Immature natural killer cell (primary cell): ENCODE measurements around the gene ZNF853. TPM values are rescaled to one million over a fixed set of nuclear protein-coding genes. Genes with fewer than 3 reads are reported as not detected.
A peak's percentile ranks its signal among the peaks of the same experiment; 100 is the strongest.
"Not testable (repeated sequence)": the region's sequence is repeated elsewhere in the genome, so short reads cannot be mapped to it uniquely, and the experiment has no call there.

Experiments used
- DNase-seq, 3 donors: peaks; one replicate each; pipeline ENCODE4 v3.0.0; 2022; ENCODE audit warnings: mixed read lengths in 1 of 3
- H3K27ac Mint-ChIP-seq, 6 donors: one replicate each; pipeline ENCODE4 v1.8.0; 2020; ENCODE audit warnings: mixed read lengths in 6 of 6, mild to moderate bottlenecking in 5 of 6, inconsistent platforms in 4 of 6, moderate library complexity in 3 of 6
- H3K27me3 Mint-ChIP-seq, 3 donors: one replicate each; pipeline ENCODE4 v1.8.0; 2020 to 2021; ENCODE audit warnings: low read depth in 3 of 3, mild to moderate bottlenecking in 3 of 3, mixed read lengths in 3 of 3, moderate library complexity in 3 of 3, inconsistent platforms in 1 of 3
- H3K36me3 Mint-ChIP-seq, 3 donors: one replicate each; pipeline ENCODE4 v1.8.0; 2020; ENCODE audit warnings: mixed read lengths in 3 of 3, inconsistent platforms in 2 of 3, mild to moderate bottlenecking in 2 of 3
- H3K4me1 Mint-ChIP-seq, 2 donors: one replicate each; pipeline ENCODE4 v1.8.0; 2020; ENCODE audit warnings: inconsistent platforms in 2 of 2, mild to moderate bottlenecking in 2 of 2, mixed read lengths in 2 of 2, moderate library complexity in 1 of 2
- H3K4me3 Mint-ChIP-seq, 5 donors: one replicate each; pipeline ENCODE4 v1.8.0; 2020; ENCODE audit warnings: mild to moderate bottlenecking in 5 of 5, mixed read lengths in 5 of 5, inconsistent platforms in 3 of 5, moderate library complexity in 3 of 5
- H3K9me3 Mint-ChIP-seq, 6 donors: one replicate each; pipeline ENCODE4 v1.8.0; 2020; ENCODE audit warnings: mild to moderate bottlenecking in 6 of 6, mixed read lengths in 6 of 6, inconsistent platforms in 4 of 6, moderate library complexity in 3 of 6
- polyA plus RNA-seq, 3 donors: library from polyadenylated mRNA; unstranded; fragments of 300-500 nt; fragmentation: Illumina TruSeq; gene quantifications; one replicate each; pipeline ENCODE4 v1.2.3, GENCODE V29; 2021

Gene ZNF853
- polyA plus RNA-seq, 3 donors from 2014 or later = 0.83 to 5.5 (median 3.4) TPM

DNA sequence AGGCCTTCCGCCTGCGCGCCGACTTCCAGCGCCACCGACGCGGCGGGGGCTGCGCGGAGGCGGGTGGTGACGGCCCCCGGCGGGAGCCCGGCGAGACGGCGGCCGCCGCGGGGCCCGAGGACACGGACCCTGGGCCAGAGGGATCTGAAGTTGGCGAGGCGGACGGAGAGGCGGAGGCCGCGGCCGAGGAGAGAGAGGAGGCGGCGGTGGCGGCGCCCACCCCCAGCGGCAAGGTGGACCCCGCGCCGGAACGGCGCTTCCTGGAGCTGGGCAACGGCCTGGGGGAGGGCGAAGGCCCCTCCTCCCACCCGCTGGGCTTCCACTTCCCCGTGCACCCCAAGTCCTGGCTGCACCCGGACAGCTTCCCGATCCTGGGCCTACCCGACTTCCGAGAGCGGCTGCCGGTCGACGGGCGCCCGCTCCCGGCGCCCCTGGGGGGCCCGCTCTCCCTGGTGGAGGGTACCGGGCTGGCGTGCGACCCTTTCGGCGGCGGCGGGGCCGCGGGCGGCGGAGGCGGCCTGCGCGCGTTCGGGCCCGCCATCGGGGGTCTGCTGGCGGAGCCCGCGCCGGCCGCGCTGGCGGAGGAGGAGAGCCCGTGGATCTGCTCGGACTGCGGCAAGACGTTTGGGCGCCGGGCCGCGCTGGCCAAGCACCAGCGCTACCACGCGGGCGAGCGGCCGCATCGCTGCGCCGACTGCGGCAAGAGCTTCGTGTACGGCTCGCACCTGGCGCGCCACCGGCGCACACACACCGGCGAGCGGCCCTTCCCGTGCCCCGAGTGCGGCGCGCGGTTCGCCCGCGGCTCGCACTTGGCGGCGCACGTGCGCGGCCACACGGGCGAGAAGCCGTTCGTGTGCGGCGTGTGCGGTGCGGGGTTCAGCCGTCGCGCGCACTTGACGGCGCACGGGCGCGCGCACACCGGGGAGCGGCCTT lies 37.9 kb downstream of the ZNF853 start:
- H3K9me3 Mint-ChIP-seq = peaks cover 0 to 3% (median 0%) of the 10 kb centered on the region in 6 donors
- H3K36me3 Mint-ChIP-seq = peaks cover 8 to 27% (median 19%) of the 10 kb centered on the region in 3 donors
- no peak overlapping the region for H3K4me3 Mint-ChIP-seq
- no peak overlapping the region for H3K27ac Mint-ChIP-seq
- DNase-seq = no peak
- peaks cover 2 to 5% (median 4%) of the 10 kb centered on the region in 3 donors for H3K27me3 Mint-ChIP-seq
- H3K4me1 Mint-ChIP-seq = peaks cover 0 to 3% of the 10 kb centered on the region in 2 donors

DNA sequence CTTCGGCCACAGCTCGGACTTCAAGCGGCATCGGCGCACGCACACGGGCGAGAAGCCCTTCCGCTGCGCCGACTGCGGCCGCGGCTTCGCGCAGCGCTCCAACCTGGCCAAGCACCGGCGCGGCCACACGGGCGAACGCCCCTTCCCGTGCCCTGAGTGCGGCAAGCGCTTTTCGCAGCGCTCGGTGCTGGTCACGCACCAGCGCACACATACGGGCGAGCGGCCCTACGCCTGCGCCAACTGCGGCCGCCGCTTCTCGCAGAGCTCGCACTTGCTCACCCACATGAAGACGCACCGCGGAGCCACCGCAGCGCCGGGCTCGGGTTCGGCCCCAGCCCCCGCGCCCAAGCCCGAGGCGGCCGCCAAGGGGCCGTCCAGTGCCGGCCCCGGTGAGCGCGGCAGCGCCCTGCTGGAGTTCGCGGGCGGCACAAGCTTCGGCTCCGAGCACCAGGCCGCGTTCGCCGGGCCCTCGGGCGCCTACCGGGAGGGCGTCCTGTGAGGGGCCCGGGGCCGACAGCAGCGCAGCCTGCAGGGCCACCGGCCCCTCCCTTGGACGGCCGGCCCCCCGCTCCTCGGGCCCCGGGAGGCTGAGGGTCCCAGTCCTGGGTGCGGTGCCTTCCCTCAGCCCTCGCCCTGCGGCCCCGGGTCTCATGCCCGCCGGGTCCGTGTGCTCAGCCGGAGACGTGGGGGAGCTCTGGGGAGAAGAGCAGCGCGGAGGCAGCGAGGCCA lies 38.9 kb downstream of the ZNF853 start:
- peaks cover 2 to 5% (median 4%) of the 10 kb centered on the region in 3 donors for H3K27me3 Mint-ChIP-seq
- no peak for DNase-seq
- H3K36me3 Mint-ChIP-seq = peaks cover 8 to 27% (median 19%) of the 10 kb centered on the region in 3 donors
- peaks cover 8 to 12% of the 10 kb centered on the region in 2 donors for H3K4me1 Mint-ChIP-seq
- H3K4me3 Mint-ChIP-seq = no peak overlapping the region
- H3K9me3 Mint-ChIP-seq = peaks cover 0 to 3% (median 0%) of the 10 kb centered on the region in 6 donors
- no peak overlapping the region for H3K27ac Mint-ChIP-seq

DNA sequence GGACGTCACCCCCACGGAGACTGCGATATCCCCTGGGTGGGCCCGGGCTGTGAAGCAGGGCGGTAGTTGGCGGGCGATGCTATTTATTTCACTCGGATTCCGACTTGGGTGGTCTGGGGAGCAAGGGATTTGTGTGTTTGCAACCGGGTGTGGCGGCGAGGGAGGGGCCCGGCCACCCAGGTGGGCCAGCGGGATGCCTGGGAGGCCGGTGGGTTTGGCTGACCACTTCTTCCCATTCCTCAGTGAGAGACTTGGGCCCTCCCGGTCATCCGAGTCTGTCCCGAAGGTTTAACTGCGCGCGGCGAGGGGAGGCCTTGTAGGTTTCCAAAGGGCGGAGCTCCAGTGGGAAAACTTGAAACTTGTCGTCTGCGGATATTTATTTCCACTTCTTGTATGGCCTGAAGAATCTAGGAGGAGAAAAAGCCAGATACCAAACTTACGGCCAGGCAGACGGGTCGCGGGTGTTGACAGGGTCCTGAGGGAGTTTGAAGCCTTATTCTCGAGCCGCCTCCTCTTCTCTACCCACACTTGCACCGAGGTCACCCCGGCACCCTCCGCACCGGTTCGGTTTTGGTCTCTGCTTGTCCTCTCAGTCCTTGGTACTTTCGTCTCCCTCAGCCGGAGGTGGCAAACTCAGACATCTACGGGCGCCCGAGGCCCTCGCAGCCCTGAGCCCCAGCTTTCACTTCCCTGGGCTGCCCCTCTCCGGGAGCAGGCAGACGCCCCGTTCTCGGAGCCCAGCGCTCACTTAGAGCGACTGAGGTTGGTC lies 39.6 kb downstream of the ZNF853 start:
- Mint-ChIP-seq H3K27ac (no peak overlapping the region), H3K27me3 (peaks cover 2 to 5% (median 4%) of the 10 kb centered on the region in 3 donors), H3K4me3 (no peak overlapping the region), H3K9me3 (peaks cover 0 to 3% (median 0%) of the 10 kb centered on the region in 6 donors), H3K36me3 (peaks cover 8 to 26% (median 19%) of the 10 kb centered on the region in 3 donors), H3K4me1 (peaks cover 12 to 16% of the 10 kb centered on the region in 2 donors)
- no peak for DNase-seq

DNA sequence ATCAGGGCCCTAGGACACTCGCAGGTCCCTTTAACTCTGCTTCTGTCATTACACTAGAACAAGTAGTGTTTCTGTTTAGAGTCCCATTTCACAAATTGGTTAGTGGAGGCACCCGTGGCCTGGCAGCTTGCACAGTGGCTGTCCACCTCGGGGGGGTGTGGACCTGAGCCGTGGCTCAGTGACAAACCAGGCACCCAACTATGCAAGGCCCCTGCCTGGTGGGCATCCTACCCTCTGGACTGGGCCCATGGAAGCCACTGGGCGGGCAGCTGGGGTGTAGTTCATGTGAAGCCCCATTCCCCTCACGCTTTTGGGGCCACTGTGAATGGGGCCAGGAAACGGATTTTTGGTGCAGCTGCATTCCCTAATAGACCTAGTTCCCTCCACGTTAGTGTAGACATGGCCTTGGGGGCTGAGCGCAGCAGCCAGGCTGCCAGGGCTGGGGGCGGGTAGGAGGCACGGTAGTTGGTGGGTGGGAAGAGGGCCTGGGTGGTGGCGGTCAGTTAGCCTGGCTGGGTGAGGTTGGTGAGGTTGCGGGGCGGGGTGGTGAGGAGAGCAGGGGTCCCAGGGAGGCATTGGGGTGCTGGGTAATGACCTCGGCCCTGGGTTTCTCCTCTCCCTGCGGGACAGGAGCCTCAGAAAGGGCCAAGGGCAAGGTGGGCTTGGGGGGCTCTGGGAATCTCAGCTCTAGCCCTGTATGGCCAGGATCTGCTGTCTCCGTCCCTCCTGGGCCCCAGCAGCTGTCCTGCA lies 40.4 kb downstream of the ZNF853 start:
- Mint-ChIP-seq H3K36me3 (peaks cover 8 to 18% (median 17%) of the 10 kb centered on the region in 3 donors), H3K27me3 (peaks cover 2 to 4% (median 4%) of the 10 kb centered on the region in 3 donors), H3K4me3 (no peak overlapping the region), H3K4me1 (peaks cover 12 to 16% of the 10 kb centered on the region in 2 donors), H3K9me3 (peaks cover 0 to 2% (median 0%) of the 10 kb centered on the region in 6 donors), H3K27ac (no peak overlapping the region)
- no peak for DNase-seq

DNA sequence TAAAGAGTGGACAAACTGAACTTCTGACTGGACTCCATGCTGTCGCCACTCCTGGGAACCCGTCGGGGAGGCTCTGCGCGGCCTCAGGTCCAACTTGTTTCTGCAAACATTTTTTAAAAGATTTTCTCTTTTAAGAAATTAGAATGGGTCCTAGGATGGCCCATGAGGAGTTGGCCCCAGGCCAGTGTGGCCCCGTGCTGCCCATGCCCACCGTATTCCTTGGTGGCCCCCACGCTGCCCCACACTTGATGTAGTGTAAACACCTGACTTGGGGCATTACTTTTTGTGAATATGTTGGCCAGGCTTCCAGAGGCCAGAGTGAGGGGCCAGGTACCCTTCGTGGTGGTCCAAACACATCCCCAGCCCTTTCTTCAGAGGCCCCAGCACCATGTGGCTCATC lies 41.0 kb downstream of the ZNF853 start:
- Mint-ChIP-seq H3K4me1 (peaks cover 12 to 16% of the 10 kb centered on the region in 2 donors), H3K4me3 (no peak overlapping the region), H3K27me3 (peaks cover 3 to 4% (median 4%) of the 10 kb centered on the region in 3 donors), H3K36me3 (peaks cover 8 to 12% (median 12%) of the 10 kb centered on the region in 3 donors), H3K27ac (no peak overlapping the region), H3K9me3 (no peaks in the 10 kb centered on the region)
- no peak for DNase-seq

DNA sequence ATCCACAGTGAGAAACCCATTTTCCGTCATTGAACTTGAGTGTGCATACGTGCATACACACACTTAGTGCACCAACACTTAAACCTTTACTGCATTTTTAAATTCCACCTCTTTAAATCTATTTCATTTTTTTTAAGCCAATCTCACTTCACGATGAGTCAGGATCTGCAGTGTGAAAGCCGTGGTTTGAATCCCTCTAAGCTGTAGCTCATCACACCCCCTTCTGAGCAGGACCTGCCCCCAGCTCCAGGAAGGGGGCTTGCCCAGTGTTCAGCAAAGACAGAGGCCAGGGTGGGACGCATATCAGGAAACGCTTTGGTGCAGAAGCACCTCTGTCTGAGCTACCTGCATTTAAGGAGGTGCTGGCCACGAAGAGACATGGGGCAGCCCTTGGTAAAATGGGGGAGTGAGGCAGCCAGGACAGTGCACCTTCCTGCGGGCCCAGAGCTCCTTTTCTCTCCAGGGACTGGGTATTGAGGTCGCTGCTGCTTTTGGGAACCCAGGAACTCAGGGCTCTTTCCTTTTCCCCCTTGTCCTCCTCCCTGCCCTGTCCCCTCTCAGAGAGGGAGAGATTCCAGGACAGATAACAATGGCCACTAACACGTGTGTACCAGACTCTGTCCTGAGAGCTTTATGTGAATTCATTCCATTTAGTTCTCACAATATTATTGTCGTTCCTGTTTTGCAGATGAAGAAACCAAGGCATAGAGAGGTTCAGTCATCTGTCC lies 43.4 kb downstream of the ZNF853 start:
- no peak for DNase-seq
- peaks cover 3 to 6% (median 4%) of the 10 kb centered on the region in 3 donors for H3K27me3 Mint-ChIP-seq
- peaks cover 15 to 16% of the 10 kb centered on the region in 2 donors for H3K4me1 Mint-ChIP-seq
- peak overlapping the region in 1 of 6 donors; percentile 10 for H3K27ac Mint-ChIP-seq
- no peak overlapping the region for H3K4me3 Mint-ChIP-seq
- no peaks in the 10 kb centered on the region for H3K9me3 Mint-ChIP-seq
- H3K36me3 Mint-ChIP-seq = peaks cover 8 to 9% (median 8%) of the 10 kb centered on the region in 3 donors

DNA sequence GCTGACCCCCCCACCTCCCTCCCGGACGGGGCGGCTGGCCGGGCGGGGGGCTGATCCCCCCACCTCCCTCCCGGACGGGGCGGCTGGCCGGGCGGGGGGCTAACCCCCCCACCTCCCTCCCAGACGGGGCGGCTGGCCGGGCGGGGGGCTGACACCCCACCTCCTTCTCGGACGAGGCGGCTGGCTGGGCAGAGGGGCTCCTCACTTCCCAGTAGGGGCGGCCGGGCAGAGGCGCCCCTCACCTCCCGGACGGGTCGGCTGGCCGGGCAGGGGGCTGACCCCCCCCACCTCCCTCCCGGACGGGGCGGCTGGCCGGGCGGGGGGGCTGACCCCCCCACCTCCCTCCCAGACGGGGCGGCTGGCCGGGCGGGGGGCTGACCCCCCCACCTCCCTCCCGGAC lies 55.4 kb downstream of the ZNF853 start:
- H3K27ac Mint-ChIP-seq, H3K27me3 Mint-ChIP-seq, H3K4me3 Mint-ChIP-seq, H3K4me1 Mint-ChIP-seq, DNase-seq: not testable (repeated sequence)
- Mint-ChIP-seq H3K9me3 (peaks cover 15 to 55% (median 53%) of the 10 kb centered on the region in 6 donors), H3K36me3 (peaks cover 35 to 49% (median 42%) of the 10 kb centered on the region in 3 donors)

Other genes with a start within 250 kb of the ZNF853 start
- 100 to 1,000 TPM; 324 to 389 (median 386) TPM for gene RAC1, start 241.1 kb upstream of the ZNF853 start, polyA plus RNA-seq
- 10 to 100 TPM in 1 of 3 donors, 1 to 10 TPM in 2; 6.0 to 12.6 (median 7.4) TPM for gene DAGLB, start 167.7 kb upstream of the ZNF853 start, polyA plus RNA-seq
- gene KDELR2, start 131.5 kb upstream of the ZNF853 start, polyA plus RNA-seq = 10 to 100 TPM; 63.8 to 88.2 (median 75.8) TPM
- under 1 TPM in 1 of 3 donors, not detected in 2; 0.21 TPM for gene GRID2IP, start 64.1 kb upstream of the ZNF853 start, polyA plus RNA-seq
- 100 to 1,000 TPM in 1 of 3 donors, 10 to 100 TPM in 2; 60.5 to 135 (median 69.4) TPM for gene ZDHHC4, start 38.2 kb upstream of the ZNF853 start, polyA plus RNA-seq
- gene INTS15, start 25.6 kb upstream of the ZNF853 start, polyA plus RNA-seq = 10 to 100 TPM; 20.9 to 47.1 (median 30.8) TPM
- gene ZNF316, start 21.7 kb downstream of the ZNF853 start, polyA plus RNA-seq = 1 to 10 TPM in 2 of 3 donors, under 1 TPM in 1; 0.97 to 3.5 (median 1.7) TPM
- gene ZNF12, start 91.3 kb downstream of the ZNF853 start, polyA plus RNA-seq = 10 to 100 TPM; 14.5 to 25.4 (median 18.4) TPM
- gene RSPH10B2, start 138.5 kb downstream of the ZNF853 start, polyA plus RNA-seq = not detected
- gene CCZ1B, start 210.7 kb downstream of the ZNF853 start, polyA plus RNA-seq = 10 to 100 TPM; 19.4 to 46.7 (median 35.5) TPM